ENCODE results near the gene TMA7B. TPM values are rescaled to one million over a fixed set of nuclear protein-coding genes. Genes with fewer than 3 reads are reported as not detected.
"Not testable (repeated sequence)": the region's sequence is repeated elsewhere in the genome, so short reads cannot be mapped to it uniquely, and the experiment has no call there.

Gene TMA7B
- total RNA-seq, 6 experiments from 2014 or later: not detected

- no peak overlapping the region for H3K4me3 Mint-ChIP-seq
- no peak for DNase-seq
- H3K27me3 Mint-ChIP-seq (ENCODE audit: insufficient read depth): peaks cover 24% of the 10 kb centered on the region
- no peak for TF ChIP-seq CTCF (IDR thresholded peaks at IDR 0.05)
- H3K4me1 Mint-ChIP-seq (ENCODE audit: low read depth): no peaks in the 10 kb centered on the region
- no peaks in the 10 kb centered on the region for H3K9me3 Mint-ChIP-seq
- no peaks in the 10 kb centered on the region for H3K36me3 Mint-ChIP-seq (ENCODE audit: low read depth)
- no peak overlapping the region for H3K27ac Mint-ChIP-seq
Observed at GRCh38 chr22:39989633-39990032, 29.4 kb downstream of the TMA7B start.

DNA sequence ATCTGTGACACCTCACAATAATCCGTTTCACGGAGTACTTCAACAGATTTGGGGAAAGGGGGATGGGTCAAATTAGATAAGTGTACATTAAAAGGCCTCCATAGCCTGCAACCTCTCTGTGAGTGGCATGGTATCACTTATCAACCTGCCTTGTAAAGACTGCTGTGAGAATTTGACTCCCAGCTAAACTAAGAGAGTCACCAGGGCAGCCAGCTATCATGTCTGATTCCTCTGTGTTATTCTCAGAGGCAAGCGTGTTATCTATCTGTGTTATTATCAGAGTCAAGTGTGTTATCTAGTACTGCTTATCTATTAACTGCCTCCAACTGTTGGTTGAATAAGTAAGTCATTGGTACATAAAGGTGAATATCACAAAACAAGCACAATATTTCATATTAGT lies 30.5 kb downstream of the TMA7B start:
- Mint-ChIP-seq H3K9me3 (no peaks in the 10 kb centered on the region), H3K4me3 (no peak overlapping the region), H3K27ac (no peak overlapping the region), H3K4me1 (ENCODE audit: low read depth) (no peaks in the 10 kb centered on the region), H3K36me3 (ENCODE audit: low read depth) (no peaks in the 10 kb centered on the region), H3K27me3 (ENCODE audit: insufficient read depth) (peaks cover 19% of the 10 kb centered on the region)
- TF ChIP-seq CTCF (IDR thresholded peaks at IDR 0.05): no peak
- no peak for DNase-seq

DNA sequence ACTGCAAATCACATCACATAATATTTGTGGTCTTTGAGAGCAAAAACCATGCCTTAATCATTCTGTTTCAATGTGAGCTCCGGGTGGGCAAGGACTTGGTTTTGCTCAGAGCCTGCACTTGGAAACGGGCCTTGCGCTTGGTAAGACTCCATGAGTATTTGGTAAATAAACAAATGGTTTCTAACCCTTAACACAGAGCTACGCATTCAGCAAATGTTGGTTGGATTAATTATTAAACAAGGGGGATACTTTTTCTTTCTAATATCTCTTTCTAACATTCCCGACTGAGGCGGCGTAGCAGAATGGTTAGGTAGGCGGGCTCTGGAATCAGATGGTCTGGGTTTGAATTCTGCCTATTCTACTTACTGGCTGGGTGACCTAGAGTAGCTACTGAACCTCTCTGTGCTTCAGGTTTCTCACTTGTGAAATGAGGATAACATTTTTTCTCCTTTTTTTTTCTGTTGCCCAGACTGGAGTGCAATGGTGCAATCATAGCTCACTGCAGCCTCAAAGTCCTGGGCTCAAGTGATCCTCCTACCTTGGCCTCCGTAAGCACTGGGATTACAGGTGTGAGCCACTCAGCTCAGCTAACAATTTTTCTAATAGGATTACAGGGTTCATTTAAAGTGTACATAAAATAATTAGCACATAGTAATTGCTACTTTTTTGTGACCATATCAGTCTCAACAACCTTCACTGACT lies 31.1 kb downstream of the TMA7B start:
- peaks cover 19% of the 10 kb centered on the region for H3K27me3 Mint-ChIP-seq (ENCODE audit: insufficient read depth)
- H3K36me3 Mint-ChIP-seq (ENCODE audit: low read depth): no peaks in the 10 kb centered on the region
- H3K4me3 Mint-ChIP-seq: no peak overlapping the region
- TF ChIP-seq CTCF (IDR thresholded peaks at IDR 0.05): no peak
- no peak overlapping the region for H3K27ac Mint-ChIP-seq
- no peaks in the 10 kb centered on the region for H3K4me1 Mint-ChIP-seq (ENCODE audit: low read depth)
- no peak for DNase-seq
- H3K9me3 Mint-ChIP-seq: no peaks in the 10 kb centered on the region

GRCh38 chr22:39992088-39992826 lies 32.1 kb downstream of the TMA7B start:
- Mint-ChIP-seq H3K27me3 (ENCODE audit: insufficient read depth) (peaks cover 18% of the 10 kb centered on the region), H3K4me1 (ENCODE audit: low read depth) (peaks cover 6% of the 10 kb centered on the region; the same call in 1 of the 2 replicates), H3K4me3 (no peak overlapping the region), H3K27ac (no peak overlapping the region), H3K36me3 (ENCODE audit: low read depth) (no peaks in the 10 kb centered on the region), H3K9me3 (no peaks in the 10 kb centered on the region)
- no peak for DNase-seq
- no peak for TF ChIP-seq CTCF (IDR thresholded peaks at IDR 0.05)

GRCh38 chr22:39992894-39993293 lies 32.7 kb downstream of the TMA7B start:
- not testable (repeated sequence) for H3K4me1 Mint-ChIP-seq (ENCODE audit: low read depth); H3K27ac Mint-ChIP-seq; H3K4me3 Mint-ChIP-seq; H3K9me3 Mint-ChIP-seq; DNase-seq; H3K36me3 Mint-ChIP-seq (ENCODE audit: low read depth)
- peaks cover 17% of the 10 kb centered on the region for H3K27me3 Mint-ChIP-seq (ENCODE audit: insufficient read depth)

DNA sequence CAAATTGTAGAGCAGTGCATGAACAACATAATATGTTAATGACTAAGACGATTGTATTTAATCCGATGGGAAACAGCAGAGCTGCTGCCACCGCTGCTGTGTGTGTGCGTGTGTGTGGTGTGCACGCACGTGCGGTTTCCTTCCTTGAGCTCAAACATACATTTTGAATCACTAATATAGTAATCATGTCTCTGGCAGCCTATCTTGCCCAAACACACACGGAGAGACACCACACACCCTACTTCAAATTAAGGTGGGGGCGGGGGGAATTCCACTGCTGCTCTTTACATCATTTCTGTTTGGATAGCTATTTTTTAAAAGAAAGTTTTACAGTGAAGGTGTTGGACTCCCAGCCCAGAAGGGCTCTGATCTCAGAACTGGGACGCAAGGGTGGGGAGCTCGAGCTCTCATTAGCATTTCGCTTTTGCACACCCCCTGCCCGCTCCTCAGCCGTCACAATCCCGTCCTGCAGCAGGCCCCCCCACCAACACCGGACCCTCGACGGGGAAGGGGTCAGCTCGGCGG lies 33.9 kb downstream of the TMA7B start:
- no peak overlapping the region for H3K27ac Mint-ChIP-seq
- H3K4me3 Mint-ChIP-seq: no peak overlapping the region
- peaks cover 12% of the 10 kb centered on the region for H3K4me1 Mint-ChIP-seq (ENCODE audit: low read depth)
- TF ChIP-seq CTCF (IDR thresholded peaks at IDR 0.05): no peak
- H3K36me3 Mint-ChIP-seq (ENCODE audit: low read depth): no peaks in the 10 kb centered on the region
- no peaks in the 10 kb centered on the region for H3K9me3 Mint-ChIP-seq
- no peak for DNase-seq
- H3K27me3 Mint-ChIP-seq (ENCODE audit: insufficient read depth): peaks cover 12% of the 10 kb centered on the region
